ENCODE data around the gene UBE2Q1. TPM values are rescaled to one million over a fixed set of nuclear protein-coding genes. Genes with fewer than 3 reads are reported as not detected.
A peak's percentile ranks its signal among the peaks of the same experiment; 100 is the strongest.

UBE2Q1 gene
- polyA plus RNA-seq (ENCODE audit: insufficient read length in 3 of 3) = 100 to 1,000 TPM in 2 of 3 donors, 10 to 100 TPM in 1; 99.9 to 118 (median 116) TPM
- long read RNA-seq, donor 1, transcript UBE2Q1-201 (13 exons, 3,210 nt) = major isoform, 14 of 34 reads
- long read RNA-seq, donor 1, partial matches to known transcripts = 20 of 34 reads
- long read RNA-seq, donor 1, other reads (novel, unspliced or antisense) = 0 of 34 reads
- long read RNA-seq, donor 2, transcript UBE2Q1-201 (13 exons, 3,210 nt) = major isoform, 14 of 36 reads
- long read RNA-seq, donor 2, partial matches to known transcripts = 22 of 36 reads
- long read RNA-seq, donor 2, other reads (novel, unspliced or antisense) = 0 of 36 reads
- long read RNA-seq, donor 3, transcript UBE2Q1-201 (13 exons, 3,210 nt) = major isoform, 19 of 31 reads
- long read RNA-seq, donor 3, partial matches to known transcripts = 12 of 31 reads
- long read RNA-seq, donor 3, other reads (novel, unspliced or antisense) = 0 of 31 reads
- long read RNA-seq, donor 4, transcript UBE2Q1-201 (13 exons, 3,210 nt) = major isoform, 17 of 17 reads
- long read RNA-seq, donor 4, partial matches to known transcripts = 0 of 17 reads
- long read RNA-seq, donor 4, other reads (novel, unspliced or antisense) = 0 of 17 reads
- long read RNA-seq, donor 5 = 0 reads
- long read RNA-seq, donor 6, transcript UBE2Q1-201 (13 exons, 3,210 nt) = major isoform, 19 of 39 reads
- long read RNA-seq, donor 6, partial matches to known transcripts = 20 of 39 reads
- long read RNA-seq, donor 6, other reads (novel, unspliced or antisense) = 0 of 39 reads
- long read RNA-seq, donor 7, transcript UBE2Q1-201 (13 exons, 3,210 nt) = major isoform, 21 of 28 reads
- long read RNA-seq, donor 7, partial matches to known transcripts = 7 of 28 reads
- long read RNA-seq, donor 7, other reads (novel, unspliced or antisense) = 0 of 28 reads
- long read RNA-seq, donor 8, transcript UBE2Q1-201 (13 exons, 3,210 nt) = major isoform, 38 of 59 reads
- long read RNA-seq, donor 8, partial matches to known transcripts = 21 of 59 reads
- long read RNA-seq, donor 8, other reads (novel, unspliced or antisense) = 0 of 59 reads
- long read RNA-seq, donor 9, transcript UBE2Q1-201 (13 exons, 3,210 nt) = major isoform, 19 of 26 reads
- long read RNA-seq, donor 9, partial matches to known transcripts = 7 of 26 reads
- long read RNA-seq, donor 9, other reads (novel, unspliced or antisense) = 0 of 26 reads
- long read RNA-seq, donor 10, transcript UBE2Q1-201 (13 exons, 3,210 nt) = major isoform, 15 of 24 reads
- long read RNA-seq, donor 10, partial matches to known transcripts = 9 of 24 reads
- long read RNA-seq, donor 10, other reads (novel, unspliced or antisense) = 0 of 24 reads
- long read RNA-seq, donor 11, transcript UBE2Q1-201 (13 exons, 3,210 nt) = major isoform, 11 of 21 reads
- long read RNA-seq, donor 11, partial matches to known transcripts = 10 of 21 reads
- long read RNA-seq, donor 11, other reads (novel, unspliced or antisense) = 0 of 21 reads
- long read RNA-seq, donor 12, transcript UBE2Q1-201 (13 exons, 3,210 nt) = major isoform, 5 of 11 reads
- long read RNA-seq, donor 12, partial matches to known transcripts = 6 of 11 reads
- long read RNA-seq, donor 12, other reads (novel, unspliced or antisense) = 0 of 11 reads
- long read RNA-seq, donor 13, transcript UBE2Q1-201 (13 exons, 3,210 nt) = major isoform, 35 of 79 reads
- long read RNA-seq, donor 13, partial matches to known transcripts = 44 of 79 reads
- long read RNA-seq, donor 13, other reads (novel, unspliced or antisense) = 0 of 79 reads
- long read RNA-seq, donor 14, transcript UBE2Q1-201 (13 exons, 3,210 nt) = major isoform, 19 of 29 reads
- long read RNA-seq, donor 14, partial matches to known transcripts = 10 of 29 reads
- long read RNA-seq, donor 14, other reads (novel, unspliced or antisense) = 0 of 29 reads
- long read RNA-seq, donor 15, transcript UBE2Q1-201 (13 exons, 3,210 nt) = major isoform, 12 of 12 reads
- long read RNA-seq, donor 15, partial matches to known transcripts = 0 of 12 reads
- long read RNA-seq, donor 15, other reads (novel, unspliced or antisense) = 0 of 12 reads
- long read RNA-seq, donor 16, transcript UBE2Q1-201 (13 exons, 3,210 nt) = major isoform, 54 of 70 reads
- long read RNA-seq, donor 16, partial matches to known transcripts = 16 of 70 reads
- long read RNA-seq, donor 16, other reads (novel, unspliced or antisense) = 0 of 70 reads

- DNase-seq (ENCODE audit: extremely low read depth in 1 of 11, low read depth in 9 of 11, low spot score in 4 of 11) = peak in 1 of 11 donors; percentile 12
These were observed at the start of gene UBE2Q1 for GRCh38 chr1:154557939-154558719. Gene UBE2Q1, minus strand, starts transcription at chr1:154558662. Its CDS starts 109 bp downstream, at chr1:154558553.

- peak; percentile 83 to 96 (median 90) for DNase-seq (ENCODE audit: extremely low read depth in 1 of 11, low read depth in 9 of 11, low spot score in 4 of 11)
These were observed 49.3 kb upstream of the UBE2Q1 start, which contains the start of gene ADAR for GRCh38 chr1:154607609-154608396. Gene ADAR, minus strand, starts transcription at chr1:154608186. Its CDS starts 180 bp downstream, at chr1:154608006.

- DNase-seq (ENCODE audit: extremely low read depth in 1 of 11, low read depth in 9 of 11, low spot score in 4 of 11) = peak in 3 of 11 donors; percentile 8 to 31 (median 16)
These were observed 48.7 kb upstream of the UBE2Q1 start for GRCh38 chr1:154607106-154607608.

GRCh38 chr1:154605534-154605933, 47.1 kb upstream of the UBE2Q1 start:
- no peak for DNase-seq (ENCODE audit: extremely low read depth in 1 of 11, low read depth in 9 of 11, low spot score in 4 of 11)

GRCh38 chr1:154603317-154603716, 44.9 kb upstream of the UBE2Q1 start:
- DNase-seq (ENCODE audit: extremely low read depth in 1 of 11, low read depth in 9 of 11, low spot score in 4 of 11) = no peak

- no peak for DNase-seq (ENCODE audit: extremely low read depth in 1 of 11, low read depth in 9 of 11, low spot score in 4 of 11)
These were observed 41.2 kb upstream of the UBE2Q1 start for GRCh38 chr1:154599658-154600057.

GRCh38 chr1:154598871-154599635, 40.6 kb upstream of the UBE2Q1 start:
- no peak for DNase-seq (ENCODE audit: extremely low read depth in 1 of 11, low read depth in 9 of 11, low spot score in 4 of 11)

- no peak for DNase-seq (ENCODE audit: extremely low read depth in 1 of 11, low read depth in 9 of 11, low spot score in 4 of 11)
These were observed 37.2 kb upstream of the UBE2Q1 start for GRCh38 chr1:154595621-154596020.

GRCh38 chr1:154594811-154595210, 36.3 kb upstream of the UBE2Q1 start:
- DNase-seq (ENCODE audit: extremely low read depth in 1 of 11, low read depth in 9 of 11, low spot score in 4 of 11) = no peak

- no peak for DNase-seq (ENCODE audit: extremely low read depth in 1 of 11, low read depth in 9 of 11, low spot score in 4 of 11)
These were observed 34.9 kb upstream of the UBE2Q1 start for GRCh38 chr1:154593390-154593789.

GRCh38 chr1:154591206-154591605, 32.7 kb upstream of the UBE2Q1 start:
- DNase-seq (ENCODE audit: extremely low read depth in 1 of 11, low read depth in 9 of 11, low spot score in 4 of 11) = no peak

GRCh38 chr1:154590756-154591155, 32.3 kb upstream of the UBE2Q1 start:
- no peak for DNase-seq (ENCODE audit: extremely low read depth in 1 of 11, low read depth in 9 of 11, low spot score in 4 of 11)

- no peak for DNase-seq (ENCODE audit: extremely low read depth in 1 of 11, low read depth in 9 of 11, low spot score in 4 of 11)
These were observed 31.3 kb upstream of the UBE2Q1 start for GRCh38 chr1:154589780-154590179.

- no peak for DNase-seq (ENCODE audit: extremely low read depth in 1 of 11, low read depth in 9 of 11, low spot score in 4 of 11)
These were observed 28.2 kb upstream of the UBE2Q1 start for GRCh38 chr1:154586641-154587040.

GRCh38 chr1:154586231-154586630, 27.8 kb upstream of the UBE2Q1 start:
- no peak for DNase-seq (ENCODE audit: extremely low read depth in 1 of 11, low read depth in 9 of 11, low spot score in 4 of 11)
